ENCODE measurements around the gene GPBP1L1.

The GPBP1L1 gene

GRCh38 chr1:45668526-45668925, 17.8 kb downstream of the GPBP1L1 start:
- no peaks in the 10 kb centered on the region for H3K27me3 ChIP-seq (ENCODE audit: insufficient read depth, low read depth, severe bottlenecking)
- no peak for DNase-seq
- TF ChIP-seq CTCF (IDR thresholded peaks at IDR 0.05; ENCODE audit: low read depth, low read length) = no peak
- no peak overlapping the region for H3K4me3 ChIP-seq (ENCODE audit: low read depth, low read length)
- H3K27ac ChIP-seq = no peak overlapping the region
- H3K36me3 ChIP-seq = peaks cover 3% of the 10 kb centered on the region
- no peaks in the 10 kb centered on the region for H3K9me3 ChIP-seq (ENCODE audit: severe bottlenecking)

- no peak for TF ChIP-seq CTCF (IDR thresholded peaks at IDR 0.05; ENCODE audit: low read depth, low read length)
- no peak overlapping the region for H3K4me3 ChIP-seq (ENCODE audit: low read depth, low read length)
- H3K27me3 ChIP-seq (ENCODE audit: insufficient read depth, low read depth, severe bottlenecking) = no peaks in the 10 kb centered on the region
- no peaks in the 10 kb centered on the region for H3K9me3 ChIP-seq (ENCODE audit: severe bottlenecking)
- H3K36me3 ChIP-seq = peaks cover 2% of the 10 kb centered on the region
- H3K27ac ChIP-seq = no peak overlapping the region
- DNase-seq = no peak
Observed at GRCh38 chr1:45667321-45668111, 18.8 kb downstream of the GPBP1L1 start.

GRCh38 chr1:45666836-45667235, 19.5 kb downstream of the GPBP1L1 start:
- no peak for DNase-seq
- H3K27ac ChIP-seq = no peak overlapping the region
- H3K4me3 ChIP-seq (ENCODE audit: low read depth, low read length) = no peak overlapping the region
- H3K36me3 ChIP-seq = peaks cover 5% of the 10 kb centered on the region
- no peaks in the 10 kb centered on the region for H3K9me3 ChIP-seq (ENCODE audit: severe bottlenecking)
- H3K27me3 ChIP-seq (ENCODE audit: insufficient read depth, low read depth, severe bottlenecking) = no peaks in the 10 kb centered on the region
- no peak for TF ChIP-seq CTCF (IDR thresholded peaks at IDR 0.05; ENCODE audit: low read depth, low read length)

- DNase-seq = no peak
- TF ChIP-seq CTCF (IDR thresholded peaks at IDR 0.05; ENCODE audit: low read depth, low read length) = no peak
- no peaks in the 10 kb centered on the region for H3K27me3 ChIP-seq (ENCODE audit: insufficient read depth, low read depth, severe bottlenecking)
- H3K27ac ChIP-seq = no peak overlapping the region
- no peak overlapping the region for H3K4me3 ChIP-seq (ENCODE audit: low read depth, low read length)
- H3K36me3 ChIP-seq = peaks cover 58% of the 10 kb centered on the region
- H3K9me3 ChIP-seq (ENCODE audit: severe bottlenecking) = no peaks in the 10 kb centered on the region
Observed at GRCh38 chr1:45660336-45660735, 26.0 kb downstream of the GPBP1L1 start.

GRCh38 chr1:45659222-45659621, 27.1 kb downstream of the GPBP1L1 start:
- H3K27me3 ChIP-seq (ENCODE audit: insufficient read depth, low read depth, severe bottlenecking) = no peaks in the 10 kb centered on the region
- H3K36me3 ChIP-seq = peaks cover 69% of the 10 kb centered on the region
- no peak for DNase-seq
- no peak overlapping the region for H3K27ac ChIP-seq
- no peak overlapping the region for H3K4me3 ChIP-seq (ENCODE audit: low read depth, low read length)
- no peaks in the 10 kb centered on the region for H3K9me3 ChIP-seq (ENCODE audit: severe bottlenecking)
- no peak for TF ChIP-seq CTCF (IDR thresholded peaks at IDR 0.05; ENCODE audit: low read depth, low read length)

- H3K36me3 ChIP-seq = peaks cover 76% of the 10 kb centered on the region
- no peak overlapping the region for H3K27ac ChIP-seq
- no peak for TF ChIP-seq CTCF (IDR thresholded peaks at IDR 0.05; ENCODE audit: low read depth, low read length)
- no peak overlapping the region for H3K4me3 ChIP-seq (ENCODE audit: low read depth, low read length)
- no peak for DNase-seq
- H3K9me3 ChIP-seq (ENCODE audit: severe bottlenecking) = no peaks in the 10 kb centered on the region
- H3K27me3 ChIP-seq (ENCODE audit: insufficient read depth, low read depth, severe bottlenecking) = no peaks in the 10 kb centered on the region
Observed at GRCh38 chr1:45658171-45658570, 28.2 kb downstream of the GPBP1L1 start.

Data from WERI-Rb-1 (cell line).